PFSK-1 (cell line): ENCODE data around the gene FCGR3A.

ENCODE experiments used
- FOXP2 ChIP-seq: optimal IDR thresholded peaks from 2 replicates; pipeline ENCODE3; 2011; ENCODE audit warnings: borderline replicate concordance, control low read depth, inconsistent platforms; ENCODE audit not compliant: insufficient read depth; ENCODE audit errors: extremely low read length, extremely low read depth
- POLR2AphosphoS5 ChIP-seq: IDR thresholded peaks from 2 replicates; pipeline ENCODE4 v1.6.1; 2012; ENCODE audit warnings: low read depth, mild to moderate bottlenecking, control low read depth, low read length, moderate library complexity
- SIN3A ChIP-seq: IDR thresholded peaks from 2 replicates; pipeline ENCODE4 v1.6.1; 2012; ENCODE audit warnings: mild to moderate bottlenecking, low read length, moderate library complexity, borderline replicate concordance; ENCODE audit not compliant: insufficient read depth
- TAF1 ChIP-seq: IDR thresholded peaks from 2 replicates; pipeline ENCODE4 v1.6.1; 2012; ENCODE audit warnings: low read length, control low read depth, borderline replicate concordance; ENCODE audit not compliant: insufficient read depth
- TF ChIP-seq, protein P1 (sequence below), 2 experiments: IDR thresholded peaks; 2 replicates each; pipeline versions ENCODE4 v1.6.1 to v1.8.0; 2011 to 2012; ENCODE audit warnings: low read depth in 2 of 2, low read length in 2 of 2, control low read depth in 1 of 2, inconsistent platforms in 1 of 2, mild to moderate bottlenecking in 1 of 2, moderate library complexity in 1 of 2; ENCODE audit not compliant: insufficient read depth in 1 of 2

The FCGR3A gene

DNA sequence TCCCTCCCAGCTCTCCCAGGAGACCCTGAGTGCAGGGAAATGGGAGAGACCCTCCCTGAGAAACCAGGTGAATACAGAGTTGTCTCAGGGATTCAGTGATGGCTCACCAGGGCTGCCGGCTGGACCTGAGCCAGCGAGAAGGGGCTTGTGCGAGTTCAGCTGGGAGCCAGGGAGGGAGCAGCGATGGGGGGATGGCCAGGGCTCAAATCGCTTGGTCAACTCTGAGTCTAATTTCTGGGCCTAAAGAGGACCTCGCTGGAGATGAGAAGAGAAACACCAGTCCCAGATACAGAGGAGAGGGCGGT is 37.9 kb downstream of the FCGR3A start:
- TF ChIP-seq SIN3A = no peak
- no peak for TF ChIP-seq POLR2AphosphoS5
- TF ChIP-seq FOXP2 = no peak
- TF ChIP-seq, protein P1, sequence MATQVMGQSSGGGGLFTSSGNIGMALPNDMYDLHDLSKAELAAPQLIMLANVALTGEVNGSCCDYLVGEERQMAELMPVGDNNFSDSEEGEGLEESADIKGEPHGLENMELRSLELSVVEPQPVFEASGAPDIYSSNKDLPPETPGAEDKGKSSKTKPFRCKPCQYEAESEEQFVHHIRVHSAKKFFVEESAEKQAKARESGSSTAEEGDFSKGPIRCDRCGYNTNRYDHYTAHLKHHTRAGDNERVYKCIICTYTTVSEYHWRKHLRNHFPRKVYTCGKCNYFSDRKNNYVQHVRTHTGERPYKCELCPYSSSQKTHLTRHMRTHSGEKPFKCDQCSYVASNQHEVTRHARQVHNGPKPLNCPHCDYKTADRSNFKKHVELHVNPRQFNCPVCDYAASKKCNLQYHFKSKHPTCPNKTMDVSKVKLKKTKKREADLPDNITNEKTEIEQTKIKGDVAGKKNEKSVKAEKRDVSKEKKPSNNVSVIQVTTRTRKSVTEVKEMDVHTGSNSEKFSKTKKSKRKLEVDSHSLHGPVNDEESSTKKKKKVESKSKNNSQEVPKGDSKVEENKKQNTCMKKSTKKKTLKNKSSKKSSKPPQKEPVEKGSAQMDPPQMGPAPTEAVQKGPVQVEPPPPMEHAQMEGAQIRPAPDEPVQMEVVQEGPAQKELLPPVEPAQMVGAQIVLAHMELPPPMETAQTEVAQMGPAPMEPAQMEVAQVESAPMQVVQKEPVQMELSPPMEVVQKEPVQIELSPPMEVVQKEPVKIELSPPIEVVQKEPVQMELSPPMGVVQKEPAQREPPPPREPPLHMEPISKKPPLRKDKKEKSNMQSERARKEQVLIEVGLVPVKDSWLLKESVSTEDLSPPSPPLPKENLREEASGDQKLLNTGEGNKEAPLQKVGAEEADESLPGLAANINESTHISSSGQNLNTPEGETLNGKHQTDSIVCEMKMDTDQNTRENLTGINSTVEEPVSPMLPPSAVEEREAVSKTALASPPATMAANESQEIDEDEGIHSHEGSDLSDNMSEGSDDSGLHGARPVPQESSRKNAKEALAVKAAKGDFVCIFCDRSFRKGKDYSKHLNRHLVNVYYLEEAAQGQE (IDR thresholded peaks at IDR 0.05; ENCODE audit: insufficient read depth in 1 of 2, low read depth in 2 of 2, low read length in 2 of 2) = no peak
- no peak for TF ChIP-seq TAF1

DNA sequence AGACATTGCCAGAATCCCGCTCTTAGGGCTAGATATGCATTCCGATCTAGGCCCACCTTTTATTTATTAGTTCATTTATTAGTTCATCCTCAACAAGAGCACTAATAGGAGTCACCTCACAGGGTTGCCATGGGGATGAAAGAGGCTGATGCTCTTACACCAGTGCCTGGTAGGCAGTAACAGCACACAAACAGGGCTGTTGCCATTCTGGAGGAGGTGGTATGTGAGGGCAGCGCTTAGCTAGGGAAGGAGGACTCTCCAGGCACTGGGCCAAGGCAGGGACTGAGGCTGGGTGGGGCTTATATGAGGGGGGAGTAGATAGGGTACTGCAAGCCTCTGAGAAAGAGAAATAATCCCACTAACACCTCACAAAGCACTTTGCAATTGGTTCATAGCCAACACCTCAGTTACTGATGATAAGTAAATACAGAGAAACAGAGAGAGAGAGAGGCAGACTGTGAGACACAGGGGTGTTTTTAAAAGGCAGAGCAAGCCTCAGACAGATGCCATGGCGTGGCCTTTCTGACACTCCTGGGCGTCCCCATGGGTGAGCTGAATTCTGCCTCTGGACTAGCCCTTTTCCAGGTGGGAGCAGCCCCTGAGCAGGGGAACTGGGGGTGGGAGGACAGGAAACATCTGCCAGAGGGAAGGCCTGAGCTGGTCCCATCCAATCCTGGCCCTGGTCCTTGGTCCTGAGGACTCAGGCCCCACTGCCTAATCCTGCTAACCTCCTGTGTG is 38.4 kb downstream of the FCGR3A start:
- no peak for TF ChIP-seq POLR2AphosphoS5
- TF ChIP-seq, protein P1 (IDR thresholded peaks at IDR 0.05; ENCODE audit: insufficient read depth in 1 of 2, low read depth in 2 of 2, low read length in 2 of 2) = no peak
- TF ChIP-seq TAF1 = no peak
- no peak for TF ChIP-seq SIN3A
- TF ChIP-seq FOXP2 = no peak

DNA sequence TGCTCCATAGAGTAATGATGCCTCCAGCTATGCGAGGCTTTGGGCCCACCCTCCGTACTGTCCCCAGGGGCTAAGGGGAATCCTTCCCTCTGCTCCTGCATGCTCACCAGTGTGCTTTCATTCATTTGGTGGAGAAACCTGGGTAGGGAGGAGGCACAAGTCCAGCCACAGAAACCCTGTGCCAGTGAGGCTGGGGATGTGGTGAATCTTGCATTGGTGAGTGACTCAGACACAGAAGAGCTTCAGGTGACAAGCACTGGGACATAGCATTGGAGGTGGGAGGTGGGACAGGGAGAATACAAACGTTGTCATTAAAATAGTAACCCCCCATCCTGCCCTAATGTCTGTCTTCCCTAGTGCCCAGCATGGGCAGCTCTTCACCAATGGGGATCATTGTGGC is 39.1 kb downstream of the FCGR3A start:
- no peak for TF ChIP-seq SIN3A
- TF ChIP-seq, protein P1 (IDR thresholded peaks at IDR 0.05; ENCODE audit: insufficient read depth in 1 of 2, low read depth in 2 of 2, low read length in 2 of 2) = no peak
- TF ChIP-seq TAF1 = no peak
- no peak for TF ChIP-seq FOXP2
- no peak for TF ChIP-seq POLR2AphosphoS5

DNA sequence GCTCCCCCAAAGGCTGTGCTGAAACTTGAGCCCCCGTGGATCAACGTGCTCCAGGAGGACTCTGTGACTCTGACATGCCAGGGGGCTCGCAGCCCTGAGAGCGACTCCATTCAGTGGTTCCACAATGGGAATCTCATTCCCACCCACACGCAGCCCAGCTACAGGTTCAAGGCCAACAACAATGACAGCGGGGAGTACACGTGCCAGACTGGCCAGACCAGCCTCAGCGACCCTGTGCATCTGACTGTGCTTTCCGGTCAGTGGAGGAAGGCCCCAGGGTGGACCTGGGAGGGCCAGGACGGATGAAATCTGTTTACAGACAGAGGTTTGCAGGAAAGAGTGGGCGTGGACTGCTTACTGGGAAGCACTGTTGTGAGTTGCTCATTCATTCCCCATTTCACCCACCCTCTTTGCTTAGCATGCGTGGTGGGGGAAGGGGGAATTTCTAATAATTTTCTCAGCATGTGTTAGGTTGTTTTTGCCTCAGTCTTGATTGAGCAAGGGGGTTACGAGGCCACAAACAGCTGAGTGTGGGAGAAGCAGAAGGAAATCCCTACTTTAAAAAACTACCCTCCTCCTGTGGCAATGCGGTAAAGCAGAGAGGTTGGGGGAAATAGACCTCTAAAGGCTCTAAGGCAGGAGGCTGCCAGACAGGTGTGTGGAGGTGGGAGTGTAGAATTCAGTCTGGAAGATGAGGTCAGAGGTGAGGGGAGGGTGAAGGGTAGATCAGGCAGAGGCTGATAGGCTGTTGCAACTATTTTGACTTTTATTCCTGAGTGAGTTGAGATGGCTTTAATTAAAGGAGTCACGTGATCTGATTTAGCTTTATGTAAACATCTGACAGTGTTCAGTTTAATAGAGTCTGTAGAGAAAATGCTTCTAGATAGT is 43.0 kb downstream of the FCGR3A start:
- TF ChIP-seq FOXP2 (peak; percentile 92), POLR2AphosphoS5 (no peak), SIN3A (no peak), TAF1 (no peak)
- TF ChIP-seq, protein P1 (IDR thresholded peaks at IDR 0.05; ENCODE audit: insufficient read depth in 1 of 2, low read depth in 2 of 2, low read length in 2 of 2) = 0 out of 4 replicates have a peak, but pooled peaks of 1 of the 2 experiments have one; percentile 4
